Measurements from ENCODE around the gene TMEM108. TPM values are rescaled to one million over a fixed set of nuclear protein-coding genes. Genes with fewer than 3 reads are reported as not detected.

Gene TMEM108
- polyA plus RNA-seq, 1 donor from 2014 or later: 2.1 TPM

DNA sequence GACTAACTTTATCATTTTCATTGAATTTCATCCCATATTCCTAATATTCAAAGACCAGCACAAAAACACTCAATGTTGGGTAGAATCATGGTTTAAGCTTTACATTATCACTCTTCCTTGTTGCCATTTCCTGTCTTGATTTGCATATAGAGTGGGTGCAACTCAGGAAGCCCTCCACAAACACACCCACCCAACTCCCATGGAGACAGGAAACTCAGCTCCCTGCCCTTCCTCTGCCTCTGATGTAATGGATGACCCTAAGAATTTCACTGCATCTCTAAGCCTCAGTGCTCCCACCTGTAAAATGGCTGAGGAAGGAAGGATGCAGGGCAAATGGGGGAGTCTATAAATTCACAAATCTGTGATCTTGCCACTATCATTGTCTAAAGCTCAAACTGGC, 263.5 kb downstream of the TMEM108 start:
- Histone ChIP-seq H3K9ac (ENCODE audit: low read length) (no peak overlapping the region), H3K79me2 (replicated peaks; ENCODE audit: insufficient read depth, low read length) (no peaks in the 10 kb centered on the region), H3F3A (ENCODE audit: insufficient read depth, low read length, poor library complexity, severe bottlenecking) (no peaks in the 10 kb centered on the region), H3K4me3 (ENCODE audit: low read length) (no peak overlapping the region), H4K20me1 (ENCODE audit: insufficient read depth) (no peaks in the 10 kb centered on the region), H3K9me3 (ENCODE audit: low read length) (no peaks in the 10 kb centered on the region), H3K27ac (ENCODE audit: low read length) (no peak overlapping the region), H3K4me2 (ENCODE audit: low read length) (no peak overlapping the region), H2AFZ (ENCODE audit: low read depth, low read length) (no peak overlapping the region), H3K9me2 (ENCODE audit: insufficient read depth, low read length) (no peaks in the 10 kb centered on the region), H3K27me3 (ENCODE audit: insufficient read depth, low read depth, low read length) (no peaks in the 10 kb centered on the region), H3K36me3 (ENCODE audit: insufficient read depth, low read length) (no peaks in the 10 kb centered on the region)
- no peak for TF ChIP-seq EZH2 (IDR thresholded peaks at IDR 0.05; ENCODE audit: borderline replicate concordance, insufficient read depth, low read length, poor library complexity, severe bottlenecking)
- TF ChIP-seq SMC3 (conservative IDR thresholded peaks at IDR 0.05; ENCODE audit: poor library complexity): no peak
- TF ChIP-seq EP300 (conservative IDR thresholded peaks at IDR 0.05; ENCODE audit: poor library complexity, severe bottlenecking): no peak
- TF ChIP-seq RAD21 (conservative IDR thresholded peaks at IDR 0.05): no peak
- no peak for TF ChIP-seq POLR2AphosphoS5 (IDR thresholded peaks at IDR 0.05)
- TF ChIP-seq MXI1 (conservative IDR thresholded peaks at IDR 0.05; ENCODE audit: poor library complexity, severe bottlenecking): no peak
- TF ChIP-seq, protein P1, sequence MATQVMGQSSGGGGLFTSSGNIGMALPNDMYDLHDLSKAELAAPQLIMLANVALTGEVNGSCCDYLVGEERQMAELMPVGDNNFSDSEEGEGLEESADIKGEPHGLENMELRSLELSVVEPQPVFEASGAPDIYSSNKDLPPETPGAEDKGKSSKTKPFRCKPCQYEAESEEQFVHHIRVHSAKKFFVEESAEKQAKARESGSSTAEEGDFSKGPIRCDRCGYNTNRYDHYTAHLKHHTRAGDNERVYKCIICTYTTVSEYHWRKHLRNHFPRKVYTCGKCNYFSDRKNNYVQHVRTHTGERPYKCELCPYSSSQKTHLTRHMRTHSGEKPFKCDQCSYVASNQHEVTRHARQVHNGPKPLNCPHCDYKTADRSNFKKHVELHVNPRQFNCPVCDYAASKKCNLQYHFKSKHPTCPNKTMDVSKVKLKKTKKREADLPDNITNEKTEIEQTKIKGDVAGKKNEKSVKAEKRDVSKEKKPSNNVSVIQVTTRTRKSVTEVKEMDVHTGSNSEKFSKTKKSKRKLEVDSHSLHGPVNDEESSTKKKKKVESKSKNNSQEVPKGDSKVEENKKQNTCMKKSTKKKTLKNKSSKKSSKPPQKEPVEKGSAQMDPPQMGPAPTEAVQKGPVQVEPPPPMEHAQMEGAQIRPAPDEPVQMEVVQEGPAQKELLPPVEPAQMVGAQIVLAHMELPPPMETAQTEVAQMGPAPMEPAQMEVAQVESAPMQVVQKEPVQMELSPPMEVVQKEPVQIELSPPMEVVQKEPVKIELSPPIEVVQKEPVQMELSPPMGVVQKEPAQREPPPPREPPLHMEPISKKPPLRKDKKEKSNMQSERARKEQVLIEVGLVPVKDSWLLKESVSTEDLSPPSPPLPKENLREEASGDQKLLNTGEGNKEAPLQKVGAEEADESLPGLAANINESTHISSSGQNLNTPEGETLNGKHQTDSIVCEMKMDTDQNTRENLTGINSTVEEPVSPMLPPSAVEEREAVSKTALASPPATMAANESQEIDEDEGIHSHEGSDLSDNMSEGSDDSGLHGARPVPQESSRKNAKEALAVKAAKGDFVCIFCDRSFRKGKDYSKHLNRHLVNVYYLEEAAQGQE (IDR thresholded peaks at IDR 0.05; ENCODE audit: borderline replicate concordance): no peak
- TF ChIP-seq, protein P2, sequence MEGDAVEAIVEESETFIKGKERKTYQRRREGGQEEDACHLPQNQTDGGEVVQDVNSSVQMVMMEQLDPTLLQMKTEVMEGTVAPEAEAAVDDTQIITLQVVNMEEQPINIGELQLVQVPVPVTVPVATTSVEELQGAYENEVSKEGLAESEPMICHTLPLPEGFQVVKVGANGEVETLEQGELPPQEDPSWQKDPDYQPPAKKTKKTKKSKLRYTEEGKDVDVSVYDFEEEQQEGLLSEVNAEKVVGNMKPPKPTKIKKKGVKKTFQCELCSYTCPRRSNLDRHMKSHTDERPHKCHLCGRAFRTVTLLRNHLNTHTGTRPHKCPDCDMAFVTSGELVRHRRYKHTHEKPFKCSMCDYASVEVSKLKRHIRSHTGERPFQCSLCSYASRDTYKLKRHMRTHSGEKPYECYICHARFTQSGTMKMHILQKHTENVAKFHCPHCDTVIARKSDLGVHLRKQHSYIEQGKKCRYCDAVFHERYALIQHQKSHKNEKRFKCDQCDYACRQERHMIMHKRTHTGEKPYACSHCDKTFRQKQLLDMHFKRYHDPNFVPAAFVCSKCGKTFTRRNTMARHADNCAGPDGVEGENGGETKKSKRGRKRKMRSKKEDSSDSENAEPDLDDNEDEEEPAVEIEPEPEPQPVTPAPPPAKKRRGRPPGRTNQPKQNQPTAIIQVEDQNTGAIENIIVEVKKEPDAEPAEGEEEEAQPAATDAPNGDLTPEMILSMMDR (IDR thresholded peaks at IDR 0.05; ENCODE audit: poor library complexity, severe bottlenecking): no peak

DNA sequence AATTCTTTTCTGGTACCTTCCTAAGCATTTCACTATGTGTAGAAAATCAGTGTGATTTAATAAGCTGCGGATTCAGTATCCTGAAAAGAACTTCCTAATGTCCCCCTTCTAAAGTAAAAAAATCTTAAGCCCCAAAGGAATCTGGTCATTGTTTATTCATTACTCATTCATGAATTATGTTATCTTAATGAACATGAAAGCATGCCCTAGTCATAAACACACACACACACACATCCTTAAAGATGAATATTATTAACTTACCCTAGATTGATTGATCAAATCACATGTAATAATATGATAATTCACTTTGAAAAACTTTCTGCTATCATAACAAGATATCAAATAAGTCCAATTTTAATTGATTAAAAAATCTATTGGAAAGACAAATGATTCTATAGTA, 265.2 kb downstream of the TMEM108 start:
- Histone ChIP-seq H3K27ac (ENCODE audit: low read length) (no peak overlapping the region), H3K9ac (ENCODE audit: low read length) (no peak overlapping the region), H3K27me3 (ENCODE audit: insufficient read depth, low read depth, low read length) (no peaks in the 10 kb centered on the region), H3K79me2 (replicated peaks; ENCODE audit: insufficient read depth, low read length) (no peaks in the 10 kb centered on the region), H3K9me3 (ENCODE audit: low read length) (no peaks in the 10 kb centered on the region), H3K36me3 (ENCODE audit: insufficient read depth, low read length) (no peaks in the 10 kb centered on the region), H3K4me3 (ENCODE audit: low read length) (no peak overlapping the region), H3K4me2 (ENCODE audit: low read length) (no peak overlapping the region), H3K9me2 (ENCODE audit: insufficient read depth, low read length) (no peaks in the 10 kb centered on the region), H2AFZ (ENCODE audit: low read depth, low read length) (no peak overlapping the region), H3F3A (ENCODE audit: insufficient read depth, low read length, poor library complexity, severe bottlenecking) (no peaks in the 10 kb centered on the region), H4K20me1 (ENCODE audit: insufficient read depth) (no peaks in the 10 kb centered on the region)
- no peak for TF ChIP-seq EZH2 (IDR thresholded peaks at IDR 0.05; ENCODE audit: borderline replicate concordance, insufficient read depth, low read length, poor library complexity, severe bottlenecking)
- TF ChIP-seq, protein P2 (IDR thresholded peaks at IDR 0.05; ENCODE audit: poor library complexity, severe bottlenecking): no peak
- no peak for TF ChIP-seq TAF1 (IDR thresholded peaks at IDR 0.05; ENCODE audit: low read depth)
- TF ChIP-seq, protein P1 (IDR thresholded peaks at IDR 0.05; ENCODE audit: borderline replicate concordance): no peak
- no peak for TF ChIP-seq MXI1 (conservative IDR thresholded peaks at IDR 0.05; ENCODE audit: poor library complexity, severe bottlenecking)
- TF ChIP-seq EP300 (conservative IDR thresholded peaks at IDR 0.05; ENCODE audit: poor library complexity, severe bottlenecking): no peak
- TF ChIP-seq RAD21 (conservative IDR thresholded peaks at IDR 0.05): no peak
- no peak for TF ChIP-seq SMC3 (conservative IDR thresholded peaks at IDR 0.05; ENCODE audit: poor library complexity)

Measured in neural cell (in vitro differentiated cells).